SK-N-SH (cell line): ENCODE results near the gene MPHOSPH8.
A peak's percentile ranks its signal among the peaks of the same experiment; 100 is the strongest.

ENCODE experiments used
- CTCF ChIP-seq: fragments of 200-600 bp; sonication (generic); IDR thresholded peaks from 2 replicates; pipeline ENCODE4 v1.6.1; 2017; ENCODE audit warnings: antibody characterized with exemption, mild to moderate bottlenecking, moderate library complexity
- ELF1 ChIP-seq: IDR thresholded peaks from 2 replicates; pipeline ENCODE4 v1.4.0; 2012
- EZH2phosphoT487 ChIP-seq: fragments of 200-600 bp; sonication (generic); IDR thresholded peaks from 2 replicates; pipeline ENCODE4 v1.6.1; 2017; ENCODE audit warnings: low read depth, mixed run types, mild to moderate bottlenecking, antibody characterized with exemption, moderate library complexity, borderline replicate concordance
- GABPA ChIP-seq: IDR thresholded peaks from 2 replicates; pipeline ENCODE4 v1.4.0; 2012; ENCODE audit warnings: low read depth, mild to moderate bottlenecking
- NFIC ChIP-seq: IDR thresholded peaks from 2 replicates; pipeline ENCODE4 v1.4.0; 2012; ENCODE audit warnings: borderline replicate concordance
- PBX3 ChIP-seq: IDR thresholded peaks from 2 replicates; pipeline ENCODE4; 2012
- POLR2AphosphoS5 ChIP-seq: IDR thresholded peaks from 2 replicates; pipeline ENCODE4 v1.6.1; 2012; ENCODE audit warnings: low read depth, low read length
- RAD21 ChIP-seq: IDR thresholded peaks from 2 replicates; pipeline ENCODE4 v1.6.1; 2012; ENCODE audit warnings: mild to moderate bottlenecking, low read length
- RCOR1 ChIP-seq: fragments of 150-350 bp; IDR thresholded peaks from 2 replicates; pipeline ENCODE4 v1.6.1; 2017; ENCODE audit warnings: antibody characterized with exemption, low read length
- REST ChIP-seq: IDR thresholded peaks from 2 replicates; pipeline ENCODE4 v1.6.1; 2012; ENCODE audit warnings: mild to moderate bottlenecking, low read depth, low read length, moderate library complexity
- RXRA ChIP-seq: IDR thresholded peaks from 2 replicates; pipeline ENCODE4 v1.4.0; 2012; ENCODE audit warnings: low read depth, mild to moderate bottlenecking, borderline replicate concordance
- USF1 ChIP-seq: IDR thresholded peaks from 2 replicates; pipeline ENCODE4 v1.4.0; 2012; ENCODE audit warnings: low read depth, borderline replicate concordance
- USF2 ChIP-seq: fragments of 150-350 bp; IDR thresholded peaks from 2 replicates; pipeline ENCODE4 v1.6.1; 2017; ENCODE audit warnings: antibody characterized with exemption, low read length, low read depth, borderline replicate concordance

DNA sequence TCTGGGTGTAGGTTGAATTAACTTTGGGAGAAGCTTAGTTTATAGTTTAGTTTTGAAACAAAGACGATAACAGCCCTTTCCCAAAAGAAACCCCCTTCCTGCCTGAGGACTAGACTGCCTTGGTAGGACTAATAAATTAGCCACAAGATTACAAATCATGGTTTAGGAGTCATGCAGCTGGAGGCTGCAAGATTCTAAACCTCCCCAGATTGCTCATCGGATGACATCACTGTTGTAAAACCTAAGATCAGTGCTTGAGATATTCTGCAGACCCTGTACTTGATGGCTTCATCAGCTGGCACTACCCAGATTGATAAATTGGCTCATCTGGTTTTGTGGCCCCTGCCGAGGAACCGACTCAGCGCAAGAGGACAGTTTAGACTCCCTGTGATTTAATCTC lies 35.9 kb upstream of the MPHOSPH8 start:
- TF ChIP-seq CTCF (no peak), ELF1 (no peak), USF1 (no peak), REST (no peak), RCOR1 (no peak), RAD21 (no peak), POLR2AphosphoS5 (no peak), USF2 (no peak), EZH2phosphoT487 (no peak), RXRA (no peak), PBX3 (peak; percentile 79), GABPA (no peak), NFIC (no peak)
